Thoracic aorta (tissue), 2 donors: ENCODE data around the gene LAMB3. TPM values are rescaled to one million over a fixed set of nuclear protein-coding genes. Genes with fewer than 3 reads are reported as not detected.

Source experiments
- ATAC-seq: fragments of 150-250 bp; one replicate; pipeline ENCODE4 v1.8.0; 2017; ENCODE audit warnings: low read depth; ENCODE audit not compliant: insufficient number of reproducible peaks, low FRiP score
- DNase-seq: peaks from one replicate; pipeline ENCODE4 v3.0.0-alpha.2; 2020; ENCODE audit warnings: low spot score
- H3K27ac ChIP-seq, 2 donors: fragments of 200-600 bp; sonication (generic); 1 replicate in 1 of 2; 2 replicates in 1 of 2; pipeline ENCODE4 v1.5.1; 2016; ENCODE audit warnings: mild to moderate bottlenecking in 2 of 2, moderate library complexity in 2 of 2
- H3K27me3 ChIP-seq: fragments of 200-600 bp; sonication (generic); replicated peaks from 2 replicates; pipeline ENCODE4 v1.6.0; 2016; ENCODE audit warnings: mild to moderate bottlenecking; ENCODE audit not compliant: insufficient read depth
- H3K36me3 ChIP-seq: fragments of 200-600 bp; sonication (generic); one replicate; pipeline ENCODE4 v1.5.1; 2016
- H3K4me1 ChIP-seq, 2 donors: fragments of 200-600 bp; sonication (generic); 1 replicate in 1 of 2; 2 replicates in 1 of 2; pipeline versions ENCODE4 v1.5.1 to v1.6.0; 2016; ENCODE audit warnings: low read depth in 2 of 2, mild to moderate bottlenecking in 1 of 2; ENCODE audit not compliant: control insufficient read depth in 1 of 2
- H3K4me3 ChIP-seq: fragments of 200-600 bp; sonication (generic); 2 replicates; pipeline ENCODE4 v1.5.1; 2016; ENCODE audit warnings: mild to moderate bottlenecking
- H3K9me3 ChIP-seq: fragments of 200-600 bp; sonication (generic); 2 replicates; pipeline ENCODE4 v1.5.1; 2016
- total RNA-seq, 2 donors: library from RNA; depleted of rRNA; stranded (reverse); fragments of >200 nt; gene quantifications; one replicate each; pipeline versions ENCODE4 v1.1.0 to v1.2.3, GENCODE V29; 2016
- TF ChIP-seq, protein P1 (sequence below): fragments of 200-600 bp; sonication (generic); IDR thresholded peaks from one replicate; pipeline ENCODE4 v1.5.1; 2019; ENCODE audit warnings: antibody characterized with exemption

Gene LAMB3
- total RNA-seq, 2 donors from 2014 or later, result 3.4 to 5.1 TPM

DNA sequence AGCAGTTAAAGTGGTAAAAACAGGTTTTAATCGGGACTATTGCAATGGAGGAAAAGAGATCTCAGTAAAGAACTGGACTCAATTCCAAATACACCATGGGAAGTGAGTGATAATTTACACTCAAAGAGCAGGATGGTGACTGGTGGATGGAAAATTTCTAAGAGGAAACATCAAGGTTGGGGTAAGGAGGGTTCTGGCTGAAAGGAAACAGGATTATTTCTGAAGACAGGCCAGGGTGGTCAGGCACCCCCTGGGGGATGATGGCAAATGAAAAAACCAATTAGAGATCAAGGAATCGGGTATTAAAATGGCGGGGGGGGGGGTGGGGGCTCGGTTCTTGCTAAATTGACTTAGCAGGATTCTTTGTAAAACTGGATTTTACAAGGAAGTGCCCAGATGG, 40.1 kb upstream of the LAMB3 start:
- no peaks in the 10 kb centered on the region for H3K27me3 ChIP-seq
- TF ChIP-seq, protein P1, sequence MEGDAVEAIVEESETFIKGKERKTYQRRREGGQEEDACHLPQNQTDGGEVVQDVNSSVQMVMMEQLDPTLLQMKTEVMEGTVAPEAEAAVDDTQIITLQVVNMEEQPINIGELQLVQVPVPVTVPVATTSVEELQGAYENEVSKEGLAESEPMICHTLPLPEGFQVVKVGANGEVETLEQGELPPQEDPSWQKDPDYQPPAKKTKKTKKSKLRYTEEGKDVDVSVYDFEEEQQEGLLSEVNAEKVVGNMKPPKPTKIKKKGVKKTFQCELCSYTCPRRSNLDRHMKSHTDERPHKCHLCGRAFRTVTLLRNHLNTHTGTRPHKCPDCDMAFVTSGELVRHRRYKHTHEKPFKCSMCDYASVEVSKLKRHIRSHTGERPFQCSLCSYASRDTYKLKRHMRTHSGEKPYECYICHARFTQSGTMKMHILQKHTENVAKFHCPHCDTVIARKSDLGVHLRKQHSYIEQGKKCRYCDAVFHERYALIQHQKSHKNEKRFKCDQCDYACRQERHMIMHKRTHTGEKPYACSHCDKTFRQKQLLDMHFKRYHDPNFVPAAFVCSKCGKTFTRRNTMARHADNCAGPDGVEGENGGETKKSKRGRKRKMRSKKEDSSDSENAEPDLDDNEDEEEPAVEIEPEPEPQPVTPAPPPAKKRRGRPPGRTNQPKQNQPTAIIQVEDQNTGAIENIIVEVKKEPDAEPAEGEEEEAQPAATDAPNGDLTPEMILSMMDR, result no peak
- no peaks in the 10 kb centered on the region for H3K4me1 ChIP-seq
- no peak for DNase-seq
- no peak overlapping the region for H3K4me3 ChIP-seq
- no peak overlapping the region for H3K27ac ChIP-seq
- no peaks in the 10 kb centered on the region for H3K9me3 ChIP-seq
- no peak for ATAC-seq
- no peaks in the 10 kb centered on the region for H3K36me3 ChIP-seq

DNA sequence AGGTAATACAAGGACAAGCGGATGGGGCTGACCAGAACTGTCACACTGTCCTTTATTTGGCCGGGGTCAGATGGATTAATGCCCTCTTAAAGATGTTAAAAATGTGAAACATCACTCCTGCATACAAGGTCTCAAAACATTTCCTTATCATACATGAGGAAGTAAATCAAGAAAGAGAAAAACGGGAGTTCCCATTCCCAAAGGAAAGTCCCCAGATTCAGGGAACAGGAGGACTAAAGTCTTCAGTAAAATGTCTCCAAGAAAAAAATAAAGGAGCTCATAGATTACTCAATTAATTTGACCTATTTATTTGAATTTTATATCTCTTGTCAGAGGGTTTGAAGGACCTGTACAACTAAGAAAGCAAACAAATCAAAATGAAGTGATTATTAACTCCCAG, 39.0 kb upstream of the LAMB3 start:
- H3K4me3 ChIP-seq, result no peak overlapping the region
- TF ChIP-seq, protein P1, result no peak
- ATAC-seq, result no peak
- H3K27me3 ChIP-seq, result no peaks in the 10 kb centered on the region
- H3K36me3 ChIP-seq, result no peaks in the 10 kb centered on the region
- H3K9me3 ChIP-seq, result no peaks in the 10 kb centered on the region
- DNase-seq, result no peak
- no peak overlapping the region for H3K27ac ChIP-seq
- no peaks in the 10 kb centered on the region for H3K4me1 ChIP-seq

DNA sequence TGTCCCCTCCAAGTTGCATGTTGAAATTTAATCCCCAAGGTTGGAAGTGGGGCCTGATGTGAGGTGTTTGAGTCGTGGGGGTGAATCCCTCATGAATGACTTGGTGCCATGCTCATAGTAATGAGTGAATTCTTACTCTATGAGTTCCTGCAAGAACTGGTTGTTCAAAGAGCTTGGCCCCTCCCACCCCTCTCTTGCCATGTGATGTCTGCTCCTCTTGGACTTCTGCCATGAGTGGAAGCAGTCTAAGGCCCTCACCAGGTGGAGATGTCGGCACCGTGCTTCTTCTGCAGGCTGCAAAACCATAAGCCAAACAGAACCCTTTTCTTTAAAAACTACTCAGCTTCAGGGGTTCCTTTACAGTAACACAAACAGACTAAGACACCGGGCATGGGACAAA, 37.3 kb upstream of the LAMB3 start:
- no peak for DNase-seq
- H3K9me3 ChIP-seq, result no peaks in the 10 kb centered on the region
- TF ChIP-seq, protein P1, result no peak
- no peaks in the 10 kb centered on the region for H3K4me1 ChIP-seq
- H3K27ac ChIP-seq, result no peak overlapping the region
- no peaks in the 10 kb centered on the region for H3K27me3 ChIP-seq
- H3K4me3 ChIP-seq, result no peak overlapping the region
- H3K36me3 ChIP-seq, result no peaks in the 10 kb centered on the region
- ATAC-seq, result no peak

DNA sequence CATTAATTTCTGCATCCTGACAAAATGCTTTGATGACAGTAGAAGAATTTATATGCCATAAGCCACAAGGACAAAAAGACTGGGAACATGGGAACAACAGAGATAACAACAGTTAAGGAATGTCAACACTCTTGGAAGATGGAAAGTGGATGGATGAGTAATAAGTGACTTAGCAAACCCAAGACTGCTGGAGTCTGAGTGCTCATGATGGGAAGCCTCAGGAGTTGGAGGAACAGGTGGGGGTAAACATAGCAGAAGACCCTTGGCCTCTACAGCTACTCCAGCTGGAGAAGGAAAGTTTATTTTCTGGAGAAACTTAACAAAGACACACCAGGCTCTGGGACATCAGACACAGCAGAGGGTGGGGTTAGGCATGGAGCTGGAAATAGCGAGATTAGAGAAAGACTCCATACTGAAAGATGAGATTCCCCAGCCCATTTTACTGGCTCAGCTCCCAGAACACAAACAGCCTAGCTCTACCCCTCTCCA, 36.6 kb upstream of the LAMB3 start:
- H3K27me3 ChIP-seq, result no peaks in the 10 kb centered on the region
- no peak overlapping the region for H3K27ac ChIP-seq
- TF ChIP-seq, protein P1, result no peak
- H3K4me3 ChIP-seq, result no peak overlapping the region
- no peak for ATAC-seq
- no peak for DNase-seq
- no peaks in the 10 kb centered on the region for H3K36me3 ChIP-seq
- no peaks in the 10 kb centered on the region for H3K9me3 ChIP-seq
- H3K4me1 ChIP-seq, result no peaks in the 10 kb centered on the region

DNA sequence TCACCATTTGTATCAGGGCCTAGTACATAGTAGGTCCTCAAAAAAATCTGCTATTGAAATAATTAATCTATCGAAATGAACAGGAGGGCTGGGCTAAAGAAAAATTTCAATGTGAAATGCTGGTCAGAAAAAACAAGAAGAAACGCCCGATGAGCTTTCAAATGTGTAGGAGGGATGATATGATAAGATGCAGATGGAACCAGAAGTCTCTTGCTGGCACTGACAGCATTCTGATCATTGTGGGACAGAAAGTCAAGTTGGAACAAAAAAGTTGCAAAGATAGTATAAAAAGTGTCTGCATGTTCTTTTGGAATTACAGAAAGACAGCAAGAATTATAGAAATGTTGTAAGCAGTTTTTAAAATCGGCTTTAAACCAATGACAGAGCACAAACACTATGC, 34.1 kb upstream of the LAMB3 start:
- DNase-seq (no peak), ATAC-seq (no peak)
- no peaks in the 10 kb centered on the region for H3K4me1 ChIP-seq
- H3K4me3 ChIP-seq, result no peak overlapping the region
- no peaks in the 10 kb centered on the region for H3K36me3 ChIP-seq
- H3K27me3 ChIP-seq, result no peaks in the 10 kb centered on the region
- no peak overlapping the region for H3K27ac ChIP-seq
- TF ChIP-seq, protein P1, result no peak
- no peaks in the 10 kb centered on the region for H3K9me3 ChIP-seq
